K562 (cell line): ENCODE results near the gene HELZ. TPM values are rescaled to one million over a fixed set of nuclear protein-coding genes. Genes with fewer than 3 reads are reported as not detected.

Experiments
- ATAC-seq: fragments of 200-7000 bp; cut with Tn5 transposase; 3 replicates; pipeline ENCODE4 v1.9.1; 2020; ENCODE audit warnings: moderate library complexity
- BruUV-seq: library from RNA; stranded (reverse); fragments of 400-500 nt; replicated peaks from 2 replicates; lab custom pipeline; 2021; lab: Mats Ljungman, UMichigan
- CTCF ChIA-PET: fragments of 300-600 bp; formaldehyde crosslinking; extraction: SDS; loops from one replicate; lab custom pipeline; 2021; ENCODE audit warnings: low intra/inter-chr PET ratio; lab: Yijun Ruan, JAX
- POLR2A ChIA-PET: fragments of 300-600, 350-650 bp; sonication (Branson Sonifier 250); formaldehyde crosslinking; extraction: SDS; loops from one replicate; lab custom pipeline; 2021; ENCODE audit warnings: antibody characterized with exemption, inconsistent platforms; lab: Yijun Ruan, JAX
- DNase-seq, 4 experiments: peaks; one replicate each; pipeline versions ENCODE4 v3.0.0 to v3.0.0-alpha.2; 2011 to 2018; ENCODE audit warnings: low spot score in 3 of 4, mixed read lengths in 3 of 4; ENCODE audit errors: extremely low read depth in 1 of 4
- FAIRE-seq: peaks from 2 replicates; lab custom pipeline; 2011; peaks lifted over from hg19 to GRCh38; lab: Jason Lieb, UNC
- H2AFZ ChIP-seq: 2 replicates; pipeline ENCODE4 v1.6.0; 2011; ENCODE audit warnings: low read depth, low read length, control low read depth, inconsistent platforms
- H3K27ac ChIP-seq: fragments of 200-600 bp; 3 replicates; pipeline ENCODE4 v1.8.0; 2011; ENCODE audit warnings: low read depth, mild to moderate bottlenecking, control low read depth, inconsistent platforms, low read length, moderate library complexity, mixed read lengths; ENCODE audit errors: extremely low read depth
- H3K27me3 ChIP-seq, 2 experiments: fragments of 300-600 bp in 1 of 2; 2 replicates in 1 of 2; 3 replicates in 1 of 2; pipeline versions ENCODE4 v1.6.0 to v1.8.0; 2011; ENCODE audit warnings: inconsistent platforms in 2 of 2, low read length in 2 of 2, mild to moderate bottlenecking in 1 of 2, mixed read lengths in 1 of 2, moderate library complexity in 1 of 2; ENCODE audit not compliant: control insufficient read depth in 2 of 2, insufficient read depth in 2 of 2
- H3K36me3 ChIP-seq: fragments of 300-600 bp; 3 replicates; pipeline ENCODE4 v1.8.0; 2011; ENCODE audit warnings: mild to moderate bottlenecking, low read length, inconsistent platforms; ENCODE audit not compliant: control insufficient read depth, insufficient read depth
- H3K4me1 ChIP-seq, 2 experiments: fragments of 200-600 bp in 1 of 2; replicated peaks in 1 of 2; 2 replicates in 1 of 2; 3 replicates in 1 of 2; pipeline versions ENCODE4 v1.5.1 to v1.8.0; 2011; ENCODE audit warnings: inconsistent platforms in 2 of 2, low read length in 2 of 2, mild to moderate bottlenecking in 1 of 2, mixed read lengths in 1 of 2, moderate library complexity in 1 of 2; ENCODE audit not compliant: control insufficient read depth in 2 of 2, insufficient read depth in 2 of 2
- H3K4me2 ChIP-seq: 2 replicates; pipeline ENCODE4 v1.6.1; 2011; ENCODE audit warnings: low read length, control low read depth, inconsistent platforms, mixed read lengths; ENCODE audit not compliant: insufficient read depth
- H3K4me3 ChIP-seq: fragments of 200-600 bp; sonication (generic), shearing (Covaris generic); 2 replicates; pipeline ENCODE4 v1.5.1; 2016; ENCODE audit warnings: control low read depth, inconsistent platforms
- H3K79me2 ChIP-seq: fragments of 200-600 bp; 3 replicates; pipeline ENCODE4 v1.8.0; 2011; ENCODE audit warnings: low read length, inconsistent platforms; ENCODE audit not compliant: control insufficient read depth, insufficient read depth
- H3K9ac ChIP-seq, 2 experiments: 2 replicates each; pipeline versions ENCODE4 v1.6.0 to v1.6.1; 2011; ENCODE audit warnings: low read depth in 2 of 2, low read length in 2 of 2, control low read depth in 1 of 2, inconsistent platforms in 1 of 2, mild to moderate bottlenecking in 1 of 2, mixed read lengths in 1 of 2; ENCODE audit not compliant: insufficient read depth in 1 of 2
- H3K9me1 ChIP-seq: one replicate; pipeline ENCODE4 v1.6.0; 2011; ENCODE audit warnings: inconsistent platforms, mild to moderate bottlenecking, low read length, moderate library complexity; ENCODE audit not compliant: control insufficient read depth, insufficient read depth
- H3K9me3 ChIP-seq: replicated peaks from 2 replicates; pipeline ENCODE4 v1.5.1; 2011; ENCODE audit warnings: low read depth, low read length, inconsistent platforms; ENCODE audit not compliant: control insufficient read depth, insufficient read depth
- H4K20me1 ChIP-seq: replicated peaks from 2 replicates; pipeline ENCODE4 v1.6.1; 2011; ENCODE audit warnings: low read length, inconsistent platforms, mixed read lengths; ENCODE audit not compliant: control insufficient read depth, insufficient read depth
- ARID1B ChIP-seq: fragments of 450-650 bp; IDR thresholded peaks from 2 replicates; pipeline ENCODE4 v1.6.1; 2016; ENCODE audit warnings: antibody characterized with exemption, mild to moderate bottlenecking, inconsistent platforms
- CBX1 ChIP-seq: sonication (generic); IDR thresholded peaks from 2 replicates; pipeline ENCODE4 v1.6.1; 2016; ENCODE audit warnings: antibody characterized with exemption, low read depth, mild to moderate bottlenecking
- ELF2 ChIP-seq: fragments of 250-450 bp; sonication (Bioruptor Pico); IDR thresholded peaks from 2 replicates; pipeline ENCODE4 v1.5.0; 2021; ENCODE audit warnings: mild to moderate bottlenecking
- EP300 ChIP-seq: IDR thresholded peaks from 2 replicates; pipeline ENCODE4 v1.6.1; 2012; ENCODE audit warnings: low read length, improper control_type of control experiment
- GATAD2A ChIP-seq: fragments of 450-650 bp; IDR thresholded peaks from 2 replicates; pipeline ENCODE4 v1.6.1; 2017
- NKRF ChIP-seq: fragments of 450-650 bp; IDR thresholded peaks from 2 replicates; pipeline ENCODE4 v1.6.1; 2016; ENCODE audit warnings: borderline replicate concordance
- PPARD ChIP-seq: fragments of 250-450 bp; sonication (Bioruptor Pico); IDR thresholded peaks from 2 replicates; pipeline ENCODE4 v1.8.0; 2022; ENCODE audit warnings: inconsistent platforms, mild to moderate bottlenecking, moderate library complexity
- SOX6 ChIP-seq: fragments of 450-650 bp; IDR thresholded peaks from 2 replicates; pipeline ENCODE4 v1.6.1; 2014; ENCODE audit warnings: mild to moderate bottlenecking
- SPI1 ChIP-seq: IDR thresholded peaks from 2 replicates; pipeline ENCODE4 v1.6.1; 2011; ENCODE audit warnings: low read depth, low read length, control low read depth, borderline replicate concordance
- TAF9B ChIP-seq: fragments of 450-650 bp; IDR thresholded peaks from 2 replicates; pipeline ENCODE4 v1.6.1; 2018; ENCODE audit warnings: mild to moderate bottlenecking; ENCODE audit not compliant: partially characterized antibody
- TARDBP ChIP-seq: fragments of 450-650 bp; IDR thresholded peaks from 2 replicates; pipeline ENCODE4 v1.6.1; 2016
- TSC22D4 ChIP-seq: fragments of 450-650 bp; IDR thresholded peaks from 2 replicates; pipeline ENCODE4 v1.6.1; 2016; ENCODE audit warnings: missing genetic modification characterization, missing biosample characterization, control low read depth
- ZFX ChIP-seq: sonication (generic); formaldehyde crosslinking; IDR thresholded peaks from 2 replicates; pipeline ENCODE4 v1.8.0; 2022; ENCODE audit warnings: mild to moderate bottlenecking, missing genetic modification reagents, moderate library complexity
- ZNF589 ChIP-seq: fragments of 200-800 bp; sonication (Bioruptor generic); IDR thresholded peaks from 2 replicates; pipeline ENCODE4 v1.6.1; 2016; ENCODE audit warnings: low read depth, missing genetic modification characterization, missing compliant biosample characterization
- WGBS: fragments of 100-300 bp; shearing (Covaris generic); methylation state at CpG from one replicate; pipeline ENCODE4 v1.1.6; 2016; ENCODE audit warnings: low coverage, mixed read lengths; ENCODE audit not compliant: insufficient coverage; ENCODE audit errors: missing lambda C conversion rate; 5-methylcytosine and 5-hydroxymethylcytosine counted together
- in situ Hi-C: fragments of 300-500 bp; cut with MboI; formaldehyde crosslinking; loops from 4 replicates; pipeline ENCODE4 v1.15.0; 2018; ENCODE audit warnings: inconsistent platforms, mixed read lengths
- intact Hi-C: fragments of 100-400 bp; cut with micrococcal nuclease; formaldehyde crosslinking; loops from 2 replicates; pipeline ENCODE4 v1.14.2; 2022
- polyA plus RNA-seq, 8 experiments: library from polyadenylated mRNA; depleted of rRNA in 4 of 8; stranded (reverse) in 5 of 8; unstranded in 3 of 8; fragments of >200 nt; fragmentation: Nextera tagmentation in 2 of 8; fragmentation: Illumina TruSeq in 1 of 8; extraction: Ambion mirVana in 2 of 8; extraction: Trizol in 1 of 8; gene quantifications; 2 replicates each; pipeline versions ENCODE4 v1.2.1 to v1.2.3, GENCODE V29; 2011 to 2014; ENCODE audit warnings: inconsistent platforms in 1 of 8, missing spikeins in 1 of 8
- total RNA-seq, 7 experiments: library from RNA; depleted of rRNA in 6 of 7; stranded (reverse); fragments of >200 nt in 6 of 7; fragmentation: Illumina TruSeq in 2 of 7; extraction: Trizol in 2 of 7; gene quantifications; 2 replicates each; pipeline versions ENCODE4 v1.2.1 to v1.2.3, GENCODE V29; 2011 to 2021; ENCODE audit warnings: low replicate concordance in 1 of 7
- TF ChIP-seq, protein P1 (sequence below): fragments of 250-450 bp; sonication (Bioruptor Pico); IDR thresholded peaks from 2 replicates; pipeline ENCODE4 v1.4.0; 2020; ENCODE audit warnings: mild to moderate bottlenecking, moderate library complexity
- TF ChIP-seq, protein P2 (sequence below): sonication (generic); formaldehyde crosslinking; IDR thresholded peaks from 2 replicates; pipeline ENCODE4 v1.5.0; 2020; ENCODE audit warnings: missing genetic modification reagents
- TF ChIP-seq, protein P3 (sequence below): fragments of 450-650 bp; formaldehyde crosslinking; IDR thresholded peaks from 2 replicates; pipeline ENCODE4 v1.4.0; 2022; ENCODE audit warnings: missing genetic modification characterization
- TF ChIP-seq, protein P4 (sequence below), 2 experiments: fragments of 450-650 bp in 1 of 2; sonication (generic) in 1 of 2; formaldehyde crosslinking in 1 of 2; IDR thresholded peaks in 1 of 2; conservative IDR thresholded peaks in 1 of 2; 2 replicates each; pipeline versions ENCODE4 v1.6.1 to v1.8.1; 2016 to 2023; ENCODE audit warnings: mild to moderate bottlenecking in 2 of 2, moderate library complexity in 2 of 2, inconsistent platforms in 1 of 2, missing genetic modification reagents in 1 of 2

Gene HELZ
- total and polyA plus RNA-seq, 9 of the 15 experiments (the other 6 are each of a cell fraction or from before 2014, with no cell fraction given) = 5.2 to 39.8 (median 17.3) TPM

DNA sequence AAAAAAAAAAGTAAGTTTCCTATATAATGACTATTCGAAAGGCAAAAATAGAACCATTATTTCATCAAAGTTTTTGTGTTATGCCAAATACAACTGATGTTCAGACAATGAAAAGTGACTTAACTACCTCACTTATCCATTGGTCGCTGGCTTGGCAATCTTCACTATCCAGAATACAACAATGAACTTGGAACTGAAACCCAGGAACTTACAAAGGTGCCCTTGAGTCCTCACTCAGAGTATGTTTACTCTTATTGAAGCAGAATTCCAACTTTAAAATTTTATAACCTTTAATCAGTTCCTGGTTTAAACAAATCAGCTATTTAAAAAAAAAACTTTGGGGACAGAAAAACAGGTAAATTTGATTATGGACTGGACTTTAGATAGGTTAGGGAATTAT lies 34.1 kb downstream of the HELZ start:
- Histone ChIP-seq H4K20me1 (no peaks in the 10 kb centered on the region), H3K9ac (no peak overlapping the region), H3K4me2 (no peak overlapping the region), H3K4me1 (peaks cover 0 to 4% of the 10 kb centered on the region in 2 experiments; a peak in 1 of 5 replicates), H3K9me1 (no peaks in the 10 kb centered on the region), H3K9me3 (no peaks in the 10 kb centered on the region), H3K79me2 (peaks cover 19% of the 10 kb centered on the region), H3K27me3 (no peaks in the 10 kb centered on the region), H2AFZ (no peak overlapping the region), H3K4me3 (no peak overlapping the region), H3K36me3 (peaks cover 35% of the 10 kb centered on the region; the same call in 2 of the 3 replicates), H3K27ac (no peak overlapping the region)
- WGBS = 96% methylated on average over 2 of the region's 2 CpGs
- BruUV-seq = no TSS peak
- ChIA-PET CTCF (no interaction called here), POLR2A (interaction anchor here (1.3 kb wide), 1 partner anchor 10 kb away, joined by 3 read pairs; no protein-coding TSS in a partner anchor)
- ATAC-seq = no peak
- intact Hi-C loops = no loop called here
- no peak for FAIRE-seq
- no peak for DNase-seq
- in situ Hi-C loops = no loop called here
- TF ChIP-seq SPI1 = no peak
- TF ChIP-seq TSC22D4 (tag) = no peak
- TF ChIP-seq, protein P1, sequence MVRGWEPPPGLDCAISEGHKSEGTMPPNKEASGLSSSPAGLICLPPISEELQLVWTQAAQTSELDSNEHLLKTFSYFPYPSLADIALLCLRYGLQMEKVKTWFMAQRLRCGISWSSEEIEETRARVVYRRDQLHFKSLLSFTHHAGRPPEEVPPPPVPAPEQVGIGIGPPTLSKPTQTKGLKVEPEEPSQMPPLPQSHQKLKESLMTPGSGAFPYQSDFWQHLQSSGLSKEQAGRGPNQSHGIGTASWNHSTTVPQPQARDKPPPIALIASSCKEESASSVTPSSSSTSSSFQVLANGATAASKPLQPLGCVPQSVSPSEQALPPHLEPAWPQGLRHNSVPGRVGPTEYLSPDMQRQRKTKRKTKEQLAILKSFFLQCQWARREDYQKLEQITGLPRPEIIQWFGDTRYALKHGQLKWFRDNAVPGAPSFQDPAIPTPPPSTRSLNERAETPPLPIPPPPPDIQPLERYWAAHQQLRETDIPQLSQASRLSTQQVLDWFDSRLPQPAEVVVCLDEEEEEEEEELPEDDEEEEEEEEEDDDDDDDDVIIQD (CRISPR knock-in tag) = no peak
- no peak for TF ChIP-seq SOX6
- TF ChIP-seq EP300 = no peak
- TF ChIP-seq ARID1B = no peak
- TF ChIP-seq, protein P2, sequence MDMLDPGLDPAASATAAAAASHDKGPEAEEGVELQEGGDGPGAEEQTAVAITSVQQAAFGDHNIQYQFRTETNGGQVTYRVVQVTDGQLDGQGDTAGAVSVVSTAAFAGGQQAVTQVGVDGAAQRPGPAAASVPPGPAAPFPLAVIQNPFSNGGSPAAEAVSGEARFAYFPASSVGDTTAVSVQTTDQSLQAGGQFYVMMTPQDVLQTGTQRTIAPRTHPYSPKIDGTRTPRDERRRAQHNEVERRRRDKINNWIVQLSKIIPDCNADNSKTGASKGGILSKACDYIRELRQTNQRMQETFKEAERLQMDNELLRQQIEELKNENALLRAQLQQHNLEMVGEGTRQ (CRISPR knock-in tag) = no peak
- TF ChIP-seq PPARD (CRISPR knock-in tag) = no peak
- no peak for TF ChIP-seq TAF9B
- TF ChIP-seq, protein P3, sequence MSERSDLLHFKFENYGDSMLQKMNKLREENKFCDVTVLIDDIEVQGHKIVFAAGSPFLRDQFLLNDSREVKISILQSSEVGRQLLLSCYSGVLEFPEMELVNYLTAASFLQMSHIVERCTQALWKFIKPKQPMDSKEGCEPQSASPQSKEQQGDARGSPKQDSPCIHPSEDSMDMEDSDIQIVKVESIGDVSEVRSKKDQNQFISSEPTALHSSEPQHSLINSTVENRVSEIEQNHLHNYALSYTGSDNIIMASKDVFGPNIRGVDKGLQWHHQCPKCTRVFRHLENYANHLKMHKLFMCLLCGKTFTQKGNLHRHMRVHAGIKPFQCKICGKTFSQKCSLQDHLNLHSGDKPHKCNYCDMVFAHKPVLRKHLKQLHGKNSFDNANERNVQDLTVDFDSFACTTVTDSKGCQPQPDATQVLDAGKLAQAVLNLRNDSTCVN (CRISPR knock-in tag) = no peak
- no peak for TF ChIP-seq NKRF
- no peak for TF ChIP-seq ZFX (CRISPR knock-in tag)
- TF ChIP-seq, protein P4, sequence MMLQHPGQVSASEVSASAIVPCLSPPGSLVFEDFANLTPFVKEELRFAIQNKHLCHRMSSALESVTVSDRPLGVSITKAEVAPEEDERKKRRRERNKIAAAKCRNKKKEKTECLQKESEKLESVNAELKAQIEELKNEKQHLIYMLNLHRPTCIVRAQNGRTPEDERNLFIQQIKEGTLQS (IDR thresholded peaks at IDR 0.05) = no peak
- TF ChIP-seq, protein P4 (CRISPR knock-in tag; conservative IDR thresholded peaks at IDR 0.05) = no peak
- no peak for TF ChIP-seq GATAD2A
- TF ChIP-seq TARDBP = no peak
- TF ChIP-seq ELF2 (CRISPR knock-in tag) = no peak
- TF ChIP-seq CBX1 = no peak
- no peak for TF ChIP-seq ZNF589 (CRISPR knock-in tag)
